PC-3 (cell line): ENCODE results near the gene TEX36. TPM values are rescaled to one million over a fixed set of nuclear protein-coding genes. Genes with fewer than 3 reads are reported as not detected.

Experiments
- ATAC-seq: fragments of 200-7000 bp; cut with Tn5 transposase; 2 replicates; pipeline ENCODE4 v1.9.1; 2020; ENCODE audit warnings: mild to moderate bottlenecking, moderate library complexity
- BruUV-seq: library from RNA; stranded (reverse); fragments of 400-500 nt; replicated peaks from 2 replicates; lab custom pipeline; 2021; lab: Mats Ljungman, UMichigan
- CTCF ChIA-PET: fragments of 300-600 bp; sonication (Branson Sonifier 250); formaldehyde crosslinking; loops from one replicate; lab custom pipeline; 2022; ENCODE audit warnings: antibody characterized with exemption; lab: Charles Lee
- POLR2A ChIA-PET: fragments of 300-600 bp; sonication (Branson Sonifier 250); formaldehyde crosslinking; loops from one replicate; lab custom pipeline; 2022; ENCODE audit warnings: antibody characterized with exemption; ENCODE audit not compliant: unreplicated experiment; lab: Charles Lee
- DNase-seq: peaks from one replicate; pipeline ENCODE4 v3.0.0-alpha.2; 2015
- H2AFZ ChIP-seq: fragments of 300-600 bp; sonication (generic); 2 replicates; pipeline ENCODE4 v1.6.0; 2016; ENCODE audit warnings: antibody characterized with exemption, low read length
- H3F3A ChIP-seq: fragments of 300-600 bp; sonication (generic); one replicate; pipeline ENCODE4 v1.6.0; 2017; ENCODE audit warnings: antibody characterized with exemption, low read length, control low read depth, mild to moderate bottlenecking; ENCODE audit not compliant: unreplicated experiment
- H3K27ac ChIP-seq: fragments of 300-600 bp; sonication (generic); 2 replicates; pipeline ENCODE4 v1.5.1; 2016; ENCODE audit warnings: mild to moderate bottlenecking, low read length
- H3K27me3 ChIP-seq: fragments of 300-600 bp; sonication (generic); 2 replicates; pipeline ENCODE4 v1.6.1; 2016; ENCODE audit warnings: low read length, mixed read lengths
- H3K36me3 ChIP-seq: fragments of 300-600 bp; sonication (generic); 2 replicates; pipeline ENCODE4 v1.6.1; 2016; ENCODE audit warnings: low read depth, mixed run types, low read length, mixed read lengths
- H3K4me1 ChIP-seq: fragments of 300-600 bp; sonication (generic); 2 replicates; pipeline ENCODE4 v1.5.1; 2016; ENCODE audit warnings: low read length; ENCODE audit not compliant: insufficient read depth
- H3K4me2 ChIP-seq: fragments of 300-600 bp; sonication (generic); 2 replicates; pipeline ENCODE4 v1.6.0; 2016; ENCODE audit warnings: low read length
- H3K4me3 ChIP-seq: fragments of 300-600 bp; sonication (generic); 2 replicates; pipeline ENCODE4 v1.5.1; 2016; ENCODE audit warnings: mild to moderate bottlenecking, low read length, mixed read lengths
- H3K79me2 ChIP-seq: fragments of 300-600 bp; sonication (generic); 2 replicates; pipeline ENCODE4 v1.6.1; 2017; ENCODE audit warnings: low read length, mixed read lengths
- H3K9ac ChIP-seq: fragments of 300-600 bp; sonication (generic); 2 replicates; pipeline ENCODE4 v1.6.0; 2016; ENCODE audit warnings: mild to moderate bottlenecking, low read length
- H3K9me2 ChIP-seq: fragments of 300-600 bp; sonication (generic); replicated peaks from 2 replicates; pipeline ENCODE4 v1.6.1; 2016; ENCODE audit warnings: mixed run types, low read length, mixed read lengths
- H3K9me3 ChIP-seq: fragments of 300-600 bp; sonication (generic); 2 replicates; pipeline ENCODE4 v1.6.1; 2016; ENCODE audit warnings: low read length, mixed read lengths
- H4K20me1 ChIP-seq: fragments of 300-600 bp; sonication (generic); 2 replicates; pipeline ENCODE4 v1.6.1; 2016; ENCODE audit warnings: low read length, mixed read lengths
- EZH2 ChIP-seq: fragments of 300-600 bp; sonication (generic); IDR thresholded peaks from one replicate; pipeline ENCODE4 v1.6.1; 2017; ENCODE audit warnings: antibody characterized with exemption, mild to moderate bottlenecking, low read length; ENCODE audit not compliant: unreplicated experiment
- EZH2phosphoT487 ChIP-seq: fragments of 300-600 bp; sonication (generic); IDR thresholded peaks from 2 replicates; pipeline ENCODE4 v1.6.1; 2018; ENCODE audit warnings: mild to moderate bottlenecking, antibody characterized with exemption, low read length, borderline replicate concordance
- intact Hi-C: fragments of 100-400 bp; cut with micrococcal nuclease; formaldehyde crosslinking; loops from 2 replicates; pipeline ENCODE4 v1.9.0; 2023
- total RNA-seq: library from RNA; depleted of rRNA; stranded (reverse); fragments of >200 nt; gene quantifications from 2 replicates; pipeline ENCODE4 v1.2.3, GENCODE V29; 2014
- TF ChIP-seq, protein P1 (sequence below): fragments of 300-600 bp; sonication (generic); conservative IDR thresholded peaks from 2 replicates; pipeline ENCODE4 v1.5.1; 2017; ENCODE audit warnings: antibody characterized with exemption, low read depth, mild to moderate bottlenecking, low read length

TEX36 gene
- total RNA-seq, 1 experiment from 2014 or later: not detected

GRCh38 chr10:125627646-125628045, 55.3 kb downstream of the TEX36 start:
- H3K27ac ChIP-seq: no peak overlapping the region
- no peaks in the 10 kb centered on the region for H3K9me2 ChIP-seq
- CTCF ChIA-PET: interaction anchor here (0.7 kb wide), 1 partner anchor 572 kb away, joined by 7 read pairs; no protein-coding TSS in a partner anchor
- no peaks in the 10 kb centered on the region for H3F3A ChIP-seq
- H3K9me3 ChIP-seq: no peaks in the 10 kb centered on the region
- H3K4me1 ChIP-seq: no peaks in the 10 kb centered on the region
- BruUV-seq: no TSS peak
- H3K79me2 ChIP-seq: no peaks in the 10 kb centered on the region
- ATAC-seq (no peak), DNase-seq (no peak)
- H4K20me1 ChIP-seq: no peaks in the 10 kb centered on the region
- H3K36me3 ChIP-seq: no peaks in the 10 kb centered on the region
- TF ChIP-seq EZH2 (no peak), EZH2phosphoT487 (no peak)
- TF ChIP-seq, protein P1, sequence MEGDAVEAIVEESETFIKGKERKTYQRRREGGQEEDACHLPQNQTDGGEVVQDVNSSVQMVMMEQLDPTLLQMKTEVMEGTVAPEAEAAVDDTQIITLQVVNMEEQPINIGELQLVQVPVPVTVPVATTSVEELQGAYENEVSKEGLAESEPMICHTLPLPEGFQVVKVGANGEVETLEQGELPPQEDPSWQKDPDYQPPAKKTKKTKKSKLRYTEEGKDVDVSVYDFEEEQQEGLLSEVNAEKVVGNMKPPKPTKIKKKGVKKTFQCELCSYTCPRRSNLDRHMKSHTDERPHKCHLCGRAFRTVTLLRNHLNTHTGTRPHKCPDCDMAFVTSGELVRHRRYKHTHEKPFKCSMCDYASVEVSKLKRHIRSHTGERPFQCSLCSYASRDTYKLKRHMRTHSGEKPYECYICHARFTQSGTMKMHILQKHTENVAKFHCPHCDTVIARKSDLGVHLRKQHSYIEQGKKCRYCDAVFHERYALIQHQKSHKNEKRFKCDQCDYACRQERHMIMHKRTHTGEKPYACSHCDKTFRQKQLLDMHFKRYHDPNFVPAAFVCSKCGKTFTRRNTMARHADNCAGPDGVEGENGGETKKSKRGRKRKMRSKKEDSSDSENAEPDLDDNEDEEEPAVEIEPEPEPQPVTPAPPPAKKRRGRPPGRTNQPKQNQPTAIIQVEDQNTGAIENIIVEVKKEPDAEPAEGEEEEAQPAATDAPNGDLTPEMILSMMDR: no peak
- H3K4me3 ChIP-seq: no peak overlapping the region
- H3K27me3 ChIP-seq: peaks cover 33% of the 10 kb centered on the region
- no peak overlapping the region for H3K9ac ChIP-seq
- no peak overlapping the region for H3K4me2 ChIP-seq
- POLR2A ChIA-PET: no interaction called here
- intact Hi-C loops: no loop called here
- H2AFZ ChIP-seq: no peak overlapping the region

DNA sequence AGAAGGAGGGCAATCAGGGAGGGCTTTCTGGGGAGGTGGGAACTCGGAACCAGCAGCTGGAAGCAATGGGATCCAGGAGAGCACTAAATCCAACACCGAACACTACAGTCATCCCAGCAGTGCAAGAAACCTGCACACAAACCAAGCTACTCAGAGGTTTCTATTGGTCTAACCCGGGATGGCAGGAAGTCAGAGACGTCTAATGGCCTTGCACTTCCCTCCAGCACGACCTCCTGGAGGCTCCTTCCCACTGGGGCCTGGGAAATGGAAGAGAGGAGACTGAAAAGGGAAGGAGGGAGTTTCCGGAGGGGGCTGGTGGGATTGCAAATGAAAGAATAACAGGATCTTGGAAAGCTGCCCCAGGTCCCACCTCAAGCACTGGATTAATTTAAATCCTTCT, 56.3 kb downstream of the TEX36 start:
- no peaks in the 10 kb centered on the region for H3K9me3 ChIP-seq
- ChIA-PET CTCF (no interaction called here), POLR2A (no interaction called here)
- no peaks in the 10 kb centered on the region for H3K79me2 ChIP-seq
- DNase-seq (no peak), ATAC-seq (no peak)
- no peak overlapping the region for H3K27ac ChIP-seq
- no peak overlapping the region for H2AFZ ChIP-seq
- peaks cover 33% of the 10 kb centered on the region for H3K27me3 ChIP-seq
- TF ChIP-seq EZH2 (no peak), EZH2phosphoT487 (no peak)
- TF ChIP-seq, protein P1: no peak
- no peak overlapping the region for H3K4me2 ChIP-seq
- H3K9me2 ChIP-seq: no peaks in the 10 kb centered on the region
- H3K36me3 ChIP-seq: no peaks in the 10 kb centered on the region
- H3K9ac ChIP-seq: no peak overlapping the region
- no TSS peak for BruUV-seq
- no peaks in the 10 kb centered on the region for H3F3A ChIP-seq
- no peaks in the 10 kb centered on the region for H4K20me1 ChIP-seq
- H3K4me1 ChIP-seq: no peaks in the 10 kb centered on the region
- intact Hi-C loops: no loop called here
- H3K4me3 ChIP-seq: no peak overlapping the region

GRCh38 chr10:125625586-125625985, 57.4 kb downstream of the TEX36 start:
- H3K27me3 ChIP-seq: peaks cover 33% of the 10 kb centered on the region
- no TSS peak for BruUV-seq
- no peaks in the 10 kb centered on the region for H3K9me2 ChIP-seq
- no peak overlapping the region for H3K4me3 ChIP-seq
- no peaks in the 10 kb centered on the region for H3K4me1 ChIP-seq
- no peaks in the 10 kb centered on the region for H3K36me3 ChIP-seq
- no peak overlapping the region for H3K9ac ChIP-seq
- H2AFZ ChIP-seq: no peak overlapping the region
- no peaks in the 10 kb centered on the region for H3K9me3 ChIP-seq
- no peaks in the 10 kb centered on the region for H3K79me2 ChIP-seq
- CTCF ChIA-PET: no interaction called here
- no peaks in the 10 kb centered on the region for H4K20me1 ChIP-seq
- POLR2A ChIA-PET: no interaction called here
- TF ChIP-seq EZH2 (no peak), EZH2phosphoT487 (no peak)
- TF ChIP-seq, protein P1: no peak
- ATAC-seq: no peak
- no peak overlapping the region for H3K4me2 ChIP-seq
- intact Hi-C loops: no loop called here
- no peak overlapping the region for H3K27ac ChIP-seq
- no peaks in the 10 kb centered on the region for H3F3A ChIP-seq
- no peak for DNase-seq
